HG03439 (cell line): ENCODE results near the gene FOXL3.

Experiments
- ATAC-seq: cut with Tn5 transposase; IDR thresholded peaks from one replicate; pipeline ENCODE4 v1.9.1; 2021; ENCODE audit warnings: mild to moderate bottlenecking, moderate library complexity; ENCODE audit not compliant: unreplicated experiment

FOXL3 gene

DNA sequence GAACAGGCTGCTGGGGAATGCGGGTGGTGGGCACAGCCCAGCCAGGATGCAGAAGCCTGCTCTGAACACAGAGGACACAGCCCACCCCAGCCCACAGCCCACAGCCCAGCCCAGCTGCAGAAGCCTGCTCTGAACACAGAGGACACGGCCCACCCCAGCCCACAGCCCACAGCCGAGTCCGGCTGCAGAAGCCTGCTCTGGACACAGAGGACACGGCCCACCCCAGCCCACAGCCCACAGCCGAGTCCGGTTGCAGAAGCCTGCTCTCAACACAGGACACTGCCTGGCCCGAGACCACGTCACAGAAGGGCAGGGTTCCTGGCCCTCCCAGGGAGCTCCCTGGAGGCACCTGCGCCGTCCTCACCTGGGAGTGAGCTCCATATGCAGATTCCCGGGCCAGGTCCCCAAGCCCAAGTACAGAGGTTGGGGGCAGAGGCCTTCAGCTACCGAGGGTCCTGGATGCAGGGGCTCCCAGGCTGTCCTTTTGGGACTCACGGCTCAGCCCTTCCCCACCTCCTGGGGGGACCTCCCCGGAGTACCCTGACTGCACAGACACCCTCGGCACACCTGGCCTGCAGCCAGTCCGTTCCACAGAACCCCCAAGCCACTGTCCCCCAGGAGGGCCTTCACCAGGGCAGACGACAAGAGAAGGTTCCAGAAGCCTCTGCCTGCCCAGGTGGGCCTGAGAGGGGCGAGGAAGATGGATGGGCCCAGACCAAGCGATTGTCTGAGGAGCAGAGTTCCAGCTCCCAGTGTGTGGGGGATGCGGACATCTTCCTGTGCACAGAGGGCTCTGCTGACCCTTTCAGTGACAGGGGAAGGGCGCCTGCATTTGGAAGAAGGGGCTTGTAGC lies 23.7 kb upstream of the FOXL3 start:
- ATAC-seq = no peak

DNA sequence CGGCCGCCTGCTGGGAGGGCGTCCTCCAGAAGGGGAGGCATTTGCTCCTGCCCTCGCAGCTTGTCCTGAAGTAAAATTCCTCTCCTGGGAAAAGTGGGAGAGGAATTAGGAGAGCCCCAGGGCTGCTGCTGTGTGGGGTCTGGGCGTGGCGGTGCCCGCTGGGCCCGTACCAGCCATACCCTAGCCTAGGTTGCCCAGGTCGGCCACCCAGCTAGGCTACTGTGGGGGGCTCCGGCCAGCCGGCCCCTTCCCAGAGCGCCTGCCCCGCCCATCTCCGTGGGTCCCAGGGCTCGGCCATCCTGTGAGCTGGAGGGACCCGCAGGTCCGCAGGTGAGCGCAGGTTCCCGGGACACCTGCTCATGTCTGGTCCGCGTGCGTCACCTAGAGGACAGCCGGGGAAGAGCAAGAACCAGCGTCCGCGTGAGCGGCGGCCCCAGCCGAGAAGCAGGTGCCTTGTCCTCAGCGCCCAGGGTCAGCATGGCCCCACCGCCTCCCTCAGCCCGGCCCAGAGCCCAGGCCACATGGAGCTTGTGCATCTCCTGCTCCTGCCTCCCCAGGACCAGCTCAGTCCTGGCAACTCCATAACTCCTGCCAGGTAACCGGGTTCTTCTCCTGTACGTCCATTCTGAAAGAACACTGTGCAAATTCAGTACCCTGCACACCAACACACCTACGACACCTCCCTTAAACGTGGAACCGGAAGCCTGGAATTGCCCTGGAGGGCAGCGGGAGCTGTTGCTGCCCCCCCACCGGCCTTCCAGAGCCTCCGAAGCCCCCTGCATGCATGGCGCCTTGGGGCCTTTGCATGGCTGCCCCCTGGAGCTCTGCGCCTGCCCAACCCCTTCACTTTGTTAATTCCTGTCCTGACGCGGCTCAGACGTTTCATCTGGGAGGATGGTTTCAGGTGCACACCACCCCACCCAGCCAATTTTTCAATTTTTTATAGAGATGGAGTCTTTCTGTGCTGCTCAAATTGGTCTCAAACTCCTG lies 22.8 kb upstream of the FOXL3 start:
- ATAC-seq = no peak

DNA sequence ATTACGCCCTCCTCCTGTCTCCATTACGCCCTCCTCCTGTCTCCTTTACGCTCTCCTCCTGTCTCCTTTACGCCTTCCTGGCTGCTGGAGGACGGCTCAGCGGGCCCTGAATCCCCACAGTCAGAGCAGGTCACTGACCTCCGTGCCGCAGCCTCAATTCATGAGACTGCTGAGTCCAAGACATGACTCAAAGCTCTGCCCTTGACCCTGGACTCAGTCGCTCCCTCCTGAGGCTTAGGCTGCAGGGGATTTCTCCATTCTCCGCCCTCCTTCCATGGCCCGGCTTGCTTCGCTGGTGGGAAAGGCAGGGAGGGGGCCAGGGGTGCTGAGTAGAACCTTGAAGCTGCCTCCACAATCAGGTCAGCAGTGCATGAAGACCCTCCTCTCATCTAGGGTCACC lies 21.0 kb upstream of the FOXL3 start:
- ATAC-seq = no peak

DNA sequence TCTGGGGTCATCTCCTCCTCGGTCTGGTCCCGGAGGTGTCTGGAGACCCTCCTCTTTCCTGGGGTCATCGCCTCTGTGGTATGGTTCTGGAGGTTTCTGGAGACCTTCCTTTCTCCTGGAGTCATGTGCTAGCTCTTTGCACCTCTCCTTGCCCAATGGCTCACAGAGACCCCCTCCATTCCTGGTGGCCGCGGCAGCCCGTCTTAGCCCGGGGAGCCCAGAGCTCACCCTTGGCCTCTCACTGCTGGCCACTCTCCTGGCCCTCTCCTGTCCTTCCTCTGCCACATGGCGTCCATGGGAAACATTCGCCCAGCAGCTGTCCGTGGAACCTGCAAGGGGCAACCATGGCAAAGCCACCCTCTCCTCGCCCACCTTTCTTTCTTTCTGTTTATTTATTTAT lies 20.2 kb upstream of the FOXL3 start:
- ATAC-seq = no peak

DNA sequence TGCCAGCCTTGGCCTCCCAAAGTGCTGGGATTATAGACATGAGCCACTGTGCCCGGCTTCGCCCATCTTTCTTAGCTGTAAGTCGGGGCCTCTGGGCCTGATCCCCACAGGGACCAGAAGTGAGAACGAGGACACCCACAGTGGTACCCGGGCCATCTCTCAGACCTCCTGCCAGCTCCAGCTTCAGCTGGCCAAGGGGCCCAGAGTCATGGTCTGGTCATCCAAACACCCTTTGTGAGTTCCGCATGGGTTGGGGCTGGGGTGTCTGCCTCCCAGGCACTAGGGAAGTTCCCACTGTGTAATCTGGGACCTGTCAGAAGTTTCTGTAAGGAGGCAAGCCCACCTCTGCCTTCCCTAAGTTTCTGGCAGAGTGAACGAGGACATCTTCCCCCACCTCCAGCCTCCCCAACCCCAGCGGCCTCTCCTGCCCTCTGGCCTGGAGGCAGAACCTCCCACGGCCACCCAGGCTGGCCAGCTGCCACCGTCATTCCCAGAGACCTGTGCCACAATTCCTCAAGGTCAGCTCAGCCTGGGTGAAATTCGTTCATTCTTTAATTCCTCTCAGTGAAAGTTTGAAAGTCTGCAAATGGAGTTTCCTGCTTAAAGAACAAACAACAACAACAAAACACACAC lies 19.5 kb upstream of the FOXL3 start:
- no peak for ATAC-seq

DNA sequence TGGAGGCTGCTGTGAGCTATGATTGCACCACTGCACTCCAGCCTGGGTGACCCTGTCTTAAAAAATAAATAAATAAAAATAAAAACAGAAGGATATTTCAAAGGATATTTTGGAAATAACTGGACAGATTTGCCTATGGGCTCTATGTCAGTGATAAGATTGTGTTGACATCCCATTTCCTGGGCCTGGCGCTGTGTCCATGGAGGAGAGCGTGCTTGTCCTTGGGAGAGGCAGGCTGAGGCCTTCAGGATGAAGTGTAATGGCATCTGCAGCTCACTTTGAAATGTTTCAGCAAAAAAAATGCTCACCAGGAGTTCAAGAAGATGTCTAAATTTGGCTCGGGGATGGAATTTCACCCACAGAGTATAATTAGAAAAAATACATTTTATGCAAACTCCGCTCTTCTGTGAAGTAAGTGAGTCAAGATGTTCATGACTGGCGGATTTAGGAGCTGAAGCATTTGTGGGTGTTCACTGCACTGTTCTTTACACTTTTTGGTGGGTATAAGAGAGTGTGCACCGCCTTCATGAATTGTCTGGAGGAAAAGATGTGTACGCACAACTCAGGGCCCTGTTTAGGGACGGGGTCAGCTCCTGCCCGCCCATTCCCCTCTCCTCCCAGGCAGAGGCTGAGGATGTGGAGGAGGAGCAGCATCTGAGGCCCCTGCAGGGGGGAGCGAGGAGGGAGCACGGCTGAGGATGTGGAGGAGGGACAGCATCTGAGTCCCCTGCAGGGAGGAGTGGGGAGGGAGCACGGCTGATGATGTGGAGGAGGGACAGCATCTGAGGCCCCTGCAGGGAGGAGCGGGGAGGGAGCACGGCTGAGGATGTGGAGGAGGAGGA lies 18.5 kb upstream of the FOXL3 start:
- no peak for ATAC-seq

DNA sequence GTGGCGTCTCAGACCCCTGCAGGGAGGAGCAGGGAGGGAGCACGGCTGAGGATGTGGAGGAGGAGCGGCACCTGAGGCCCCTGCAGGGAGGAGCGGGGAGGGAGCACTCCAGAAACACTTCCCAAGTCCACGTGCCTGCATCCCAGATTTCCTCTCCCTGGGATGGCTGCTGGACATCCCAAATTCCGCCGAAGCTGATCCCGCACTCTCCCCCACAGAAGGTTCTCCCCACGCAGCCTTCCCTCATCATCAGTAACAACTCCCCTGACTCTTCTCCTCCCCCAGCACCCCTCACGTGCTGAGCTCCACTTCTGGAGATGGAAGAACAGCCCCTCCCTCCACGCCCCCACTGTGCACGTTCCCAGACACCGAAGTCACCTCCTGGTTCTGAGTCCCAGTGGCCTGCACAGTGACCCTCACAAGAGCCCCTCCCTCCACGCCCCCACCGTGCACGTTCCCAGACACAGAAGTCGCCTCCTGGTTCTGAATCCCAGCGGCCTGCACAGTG lies 17.8 kb upstream of the FOXL3 start:
- no peak for ATAC-seq

DNA sequence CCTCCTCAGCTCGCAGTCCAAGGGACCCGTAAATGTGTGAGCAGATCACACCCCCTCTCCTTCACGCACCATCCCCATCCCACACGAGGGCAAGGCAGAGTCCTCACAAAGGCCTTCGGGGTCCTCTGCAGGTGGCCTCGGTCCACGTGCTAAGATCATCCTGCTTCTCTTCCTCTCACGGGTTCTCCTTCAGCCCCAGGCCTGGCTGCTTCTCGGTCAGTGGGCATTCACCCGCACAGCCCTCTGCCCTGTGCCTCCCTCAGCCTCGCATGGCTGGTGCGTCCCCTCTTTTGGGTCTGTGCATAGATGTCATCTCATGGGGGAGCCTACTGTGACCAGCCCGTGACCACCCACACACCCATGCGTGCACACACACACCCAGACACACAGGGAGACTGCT lies 17.3 kb upstream of the FOXL3 start:
- no peak for ATAC-seq

DNA sequence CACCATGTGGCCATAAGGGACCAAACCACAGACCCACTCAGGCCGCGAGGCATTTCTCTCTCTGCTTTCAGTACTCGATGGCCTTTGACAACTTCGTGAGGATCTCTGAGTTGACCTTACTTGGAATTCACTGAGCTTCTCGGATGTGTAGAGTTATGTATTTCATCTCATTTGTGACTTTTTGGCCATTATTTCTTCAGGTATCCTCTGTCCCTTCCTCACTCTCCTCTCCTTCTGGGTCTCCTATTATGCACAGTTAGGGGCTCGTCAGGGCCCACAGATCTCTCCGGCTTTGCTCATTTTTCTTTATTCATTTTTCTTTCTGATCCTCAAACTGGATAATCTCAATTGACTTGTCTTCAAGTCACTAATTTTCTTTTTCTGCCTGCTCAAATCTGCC lies 16.6 kb upstream of the FOXL3 start:
- ATAC-seq = no peak

DNA sequence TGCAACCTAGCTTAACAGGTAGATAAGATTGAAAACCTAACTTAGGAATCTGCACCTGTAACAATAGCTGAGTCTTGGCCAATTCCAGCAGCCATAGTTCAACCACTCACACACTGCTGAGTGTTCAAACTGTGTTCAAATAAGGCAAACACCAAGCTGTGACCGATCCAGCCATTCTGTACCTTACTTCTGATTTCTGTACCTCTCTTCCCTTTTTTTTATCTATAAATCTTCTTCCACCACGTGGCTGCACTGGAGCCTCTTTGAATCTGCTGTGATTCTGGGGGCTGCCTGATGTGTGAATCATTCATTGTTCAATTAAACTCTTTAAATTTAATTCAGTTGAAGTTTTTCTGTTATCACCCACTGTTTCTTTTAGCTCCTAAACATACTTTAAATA lies 15.7 kb upstream of the FOXL3 start:
- no peak for ATAC-seq

DNA sequence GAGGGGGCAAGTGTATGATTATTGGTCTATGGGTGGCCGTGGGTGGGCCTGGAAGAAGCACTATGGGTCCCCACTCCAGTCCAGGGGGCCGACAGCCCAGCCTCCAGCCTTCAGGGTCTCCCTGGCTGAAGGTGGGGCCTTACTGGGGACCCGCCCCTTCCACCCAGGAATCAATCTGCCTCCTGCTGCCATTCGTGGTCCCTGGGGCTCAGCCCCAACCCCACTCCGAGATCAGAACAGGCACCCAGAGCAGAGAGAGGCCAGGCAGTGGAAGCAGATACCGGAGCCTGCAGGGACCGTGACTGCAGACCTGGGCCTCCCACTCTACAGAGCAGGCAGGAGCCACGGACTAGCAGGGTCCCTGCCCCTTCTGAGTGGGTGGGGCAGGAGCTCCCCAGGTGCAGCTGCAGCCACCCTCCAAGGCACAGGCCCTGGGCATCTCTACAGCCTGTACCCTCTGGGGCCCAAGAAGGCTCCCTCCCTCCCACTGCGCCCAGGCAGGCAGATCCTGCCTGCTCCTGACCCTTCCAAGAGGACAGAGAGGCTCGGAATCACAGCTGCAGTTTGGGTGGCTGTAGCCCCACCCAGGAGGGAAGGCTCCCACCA lies 13.6 kb upstream of the FOXL3 start:
- ATAC-seq = no peak

DNA sequence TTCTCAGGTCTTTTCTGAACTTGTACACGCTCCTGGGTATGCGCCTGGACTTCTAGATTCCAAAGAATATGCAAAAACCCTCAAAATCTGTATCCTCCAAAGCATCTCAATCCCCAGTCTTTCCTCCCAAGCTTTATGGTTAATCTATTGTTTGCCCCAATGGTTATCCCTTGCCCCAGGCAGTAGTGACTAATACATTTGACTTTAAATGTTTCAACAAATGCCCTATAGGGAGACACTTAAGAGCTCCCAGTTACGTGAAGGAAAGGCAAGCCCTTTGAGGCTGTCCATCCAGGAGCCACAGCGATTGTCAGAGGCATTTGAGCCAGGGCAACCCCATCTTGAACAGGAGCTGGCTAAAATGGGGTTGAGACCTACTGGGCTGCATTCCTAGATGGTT lies 12.7 kb upstream of the FOXL3 start:
- no peak for ATAC-seq

DNA sequence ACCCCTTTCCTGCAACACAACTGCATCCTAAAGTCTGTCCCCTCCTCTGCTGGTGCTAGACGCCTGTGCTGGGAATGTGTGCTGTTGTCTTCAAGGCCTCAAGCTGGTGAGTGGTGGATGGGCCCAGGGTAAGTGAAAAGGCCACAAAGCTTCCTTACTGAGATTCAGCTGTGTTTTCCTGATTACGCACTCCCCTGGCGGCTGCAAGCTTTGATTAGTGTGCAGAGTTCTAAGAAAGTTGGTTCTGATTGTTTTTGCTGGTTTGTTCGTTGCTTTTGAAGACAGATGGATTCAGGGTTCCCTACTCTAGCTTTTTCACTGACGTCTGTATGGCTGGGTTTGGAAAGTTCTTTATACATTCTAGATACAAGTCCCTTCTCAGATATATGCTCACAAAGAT lies 11.9 kb upstream of the FOXL3 start:
- no peak for ATAC-seq

DNA sequence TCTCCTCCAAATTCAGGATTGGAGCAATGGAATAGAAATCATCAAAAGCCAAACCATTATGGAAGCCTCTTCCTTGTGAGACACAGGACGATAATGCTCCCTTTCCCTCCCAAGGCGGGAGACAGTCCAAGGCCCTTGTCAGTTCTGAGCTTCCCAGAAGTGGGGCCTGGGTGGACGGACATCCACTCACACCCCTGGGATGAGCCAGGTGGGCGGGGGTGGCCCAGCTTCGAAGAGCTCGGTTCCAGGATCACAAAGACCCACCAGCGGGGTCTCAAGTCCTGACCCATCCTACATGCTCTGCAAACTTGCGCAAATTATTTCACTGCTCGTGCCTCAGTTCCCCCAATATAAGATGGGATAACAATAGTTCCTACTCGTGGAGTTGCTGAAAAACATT lies 10.1 kb upstream of the FOXL3 start:
- ATAC-seq = no peak

DNA sequence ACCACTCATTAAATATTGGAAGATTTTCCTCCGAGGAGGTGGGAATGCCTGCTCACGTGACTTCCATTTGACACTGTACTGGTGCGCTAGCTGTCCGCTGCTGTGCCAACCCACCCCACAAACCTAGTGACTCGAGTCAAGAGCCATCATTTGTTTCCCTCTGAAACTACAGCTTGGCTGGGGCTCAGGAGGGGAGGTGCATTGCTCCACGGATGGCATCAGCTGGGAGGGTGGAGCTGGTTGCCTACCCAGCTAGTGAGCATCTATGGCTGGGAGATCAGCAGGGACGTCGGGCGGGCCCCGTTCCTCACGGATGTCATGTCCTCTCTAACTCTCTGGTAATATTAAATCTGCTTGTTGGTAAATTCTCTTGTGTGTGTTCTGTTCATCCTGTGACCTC lies 9.5 kb upstream of the FOXL3 start:
- no peak for ATAC-seq

DNA sequence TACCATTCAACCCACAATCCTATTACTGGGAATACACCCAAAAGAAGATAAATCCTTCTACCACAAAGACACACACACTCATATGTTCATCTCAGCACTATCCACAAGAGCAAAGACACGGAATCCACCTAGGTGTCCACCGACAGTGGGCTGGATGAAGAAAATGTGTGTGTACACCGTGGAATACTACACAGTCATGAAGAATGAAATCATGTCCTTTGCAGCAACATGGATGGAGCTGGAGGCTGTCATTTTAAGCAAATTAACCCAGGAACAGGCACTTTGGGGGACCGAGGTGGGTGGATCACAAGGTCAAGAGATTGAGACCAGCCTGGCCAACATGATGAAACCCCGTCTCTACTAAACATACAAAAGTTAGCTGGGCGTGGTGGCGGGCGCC lies 8.3 kb upstream of the FOXL3 start:
- ATAC-seq = no peak

DNA sequence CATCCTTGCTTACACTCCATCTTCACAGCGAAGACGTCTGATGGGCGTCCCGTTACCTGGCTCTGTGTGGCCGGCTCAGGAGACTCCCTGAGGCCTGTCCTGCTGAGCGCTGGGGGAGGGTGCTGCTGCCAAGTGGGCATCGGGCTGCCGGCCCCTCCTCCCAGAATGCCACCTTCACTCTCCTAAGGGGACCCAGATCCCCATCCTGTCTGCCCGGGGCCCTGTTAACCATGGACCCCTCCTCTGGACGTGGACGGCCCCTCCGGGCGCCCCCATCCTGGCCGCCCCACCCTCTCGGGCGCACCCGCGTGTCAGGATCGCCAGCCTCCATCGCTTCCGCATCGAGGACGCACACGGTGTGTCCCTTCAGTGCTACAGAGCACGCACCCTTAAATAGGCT lies 7.3 kb upstream of the FOXL3 start:
- ATAC-seq = no peak

DNA sequence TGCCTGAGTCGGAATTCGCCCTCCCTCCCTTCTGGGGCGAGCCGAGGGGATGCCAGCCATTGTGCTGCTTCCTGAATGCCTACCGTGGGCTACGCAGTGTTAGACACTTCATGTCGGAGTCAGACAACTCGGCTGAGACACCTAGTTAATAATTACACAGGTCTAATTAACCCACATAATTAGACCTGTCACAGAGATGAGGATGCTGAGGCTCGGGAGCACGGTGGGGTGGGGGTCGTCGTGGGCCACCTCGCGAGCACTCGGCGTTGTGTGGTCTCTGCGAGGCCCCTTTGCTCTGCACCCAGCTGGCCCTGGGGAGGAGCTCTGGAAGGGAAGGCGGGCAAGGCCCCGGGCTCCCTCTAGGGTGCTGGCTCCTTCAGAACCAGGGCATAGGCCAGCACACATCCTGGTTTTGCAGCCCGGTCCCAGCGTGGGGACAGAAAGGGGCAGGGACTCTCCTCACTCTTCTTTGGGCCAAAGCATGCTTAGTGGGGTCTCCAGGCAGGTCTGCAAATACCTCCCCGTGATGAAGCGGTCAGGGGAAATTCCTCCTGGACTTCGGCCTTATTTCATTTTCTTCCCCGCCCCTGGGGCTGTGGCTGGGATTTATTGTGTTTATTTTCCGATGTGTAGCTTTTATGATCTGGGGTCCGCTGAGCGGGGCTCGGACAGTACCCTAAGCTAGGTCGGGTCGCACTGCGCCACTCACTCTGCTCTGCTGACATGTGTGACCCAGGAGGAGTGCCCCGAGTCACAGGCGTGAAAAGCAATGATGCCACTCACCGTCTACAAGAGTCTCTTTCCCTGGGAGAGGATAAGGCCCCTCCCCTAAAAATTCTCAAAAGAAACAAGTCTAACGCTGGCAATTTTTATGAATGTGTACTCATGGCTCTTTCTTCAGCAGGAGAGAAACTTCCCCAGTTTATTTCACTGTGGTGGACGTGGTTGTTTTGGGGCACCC lies 4.9 kb upstream of the FOXL3 start:
- ATAC-seq = no peak

DNA sequence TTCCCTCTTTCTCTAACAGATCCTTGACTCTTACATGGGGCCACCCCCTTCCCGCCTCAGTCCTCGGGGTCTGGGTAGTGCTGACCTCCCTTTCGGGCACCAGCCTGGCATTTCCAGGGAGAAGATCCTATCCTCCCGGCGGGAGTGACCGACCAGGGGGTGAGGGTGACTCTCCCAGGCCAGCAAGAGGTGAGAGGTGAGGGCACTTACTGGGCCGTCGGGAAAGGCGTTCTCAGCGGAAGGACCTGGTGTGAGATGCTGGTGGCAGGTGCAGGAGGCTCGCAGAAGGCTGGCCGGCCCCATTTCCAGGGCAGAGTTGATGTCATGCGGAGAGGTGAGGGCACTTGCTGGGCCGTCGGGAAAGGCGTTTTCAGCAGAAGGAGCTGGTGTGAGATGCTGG lies 4.2 kb upstream of the FOXL3 start:
- no peak for ATAC-seq
